Left kidney (tissue), 2 donors: ENCODE measurements around the gene LSM2. TPM values are rescaled to one million over a fixed set of nuclear protein-coding genes. Genes with fewer than 3 reads are reported as not detected.
"Not testable (repeated sequence)": the region's sequence is repeated elsewhere in the genome, so short reads cannot be mapped to it uniquely, and the experiment has no call there.

ENCODE experiments used
- DNase-seq: peaks from one replicate; pipeline ENCODE4 v3.0.0-alpha.2; 2013
- polyA plus RNA-seq: library from polyadenylated mRNA; unstranded; fragments of 120-200 nt; gene quantifications from one replicate; pipeline ENCODE4 v1.2.1, GENCODE V29; 2013; ENCODE audit not compliant: insufficient read length

The LSM2 gene
- polyA plus RNA-seq, 1 donor: 71.7 TPM

GRCh38 chr6:31829633-31830283, 23.0 kb upstream of the LSM2 start:
- DNase-seq: peak; percentile 82

GRCh38 chr6:31827286-31828079, 20.7 kb upstream of the LSM2 start, which contains the start of gene HSPA1B:
TSS of gene HSPA1B (plus strand) at chr6:31827738. CDS start at chr6:31827951, 213 bp downstream.
- peak; percentile 99 for DNase-seq

- no peak for DNase-seq
These were observed 20.1 kb upstream of the LSM2 start for GRCh38 chr6:31826793-31827285.

- no peak for DNase-seq
These were observed 18.8 kb upstream of the LSM2 start for GRCh38 chr6:31825553-31825952.

GRCh38 chr6:31823592-31824196, 16.9 kb upstream of the LSM2 start:
- DNase-seq: not testable (repeated sequence)

- peak; percentile 80 for DNase-seq
These were observed 15.5 kb upstream of the LSM2 start for GRCh38 chr6:31822036-31822821.

GRCh38 chr6:31821301-31822035, 14.7 kb upstream of the LSM2 start:
- no peak for DNase-seq

- not testable (repeated sequence) for DNase-seq
These were observed 13.6 kb upstream of the LSM2 start for GRCh38 chr6:31820399-31820798.

GRCh38 chr6:31819871-31820299, 13.1 kb upstream of the LSM2 start:
- no peak for DNase-seq

- not testable (repeated sequence) for DNase-seq
These were observed 11.3 kb upstream of the LSM2 start for GRCh38 chr6:31817929-31818511.

GRCh38 chr6:31817133-31817928, 10.6 kb upstream of the LSM2 start:
- not testable (repeated sequence) for DNase-seq

GRCh38 chr6:31815025-31815838, 8.5 kb upstream of the LSM2 start, which contains the start of the genes HSPA1A and HSPA1L:
TSS of gene HSPA1A (plus strand) at chr6:31815543. CDS start at chr6:31815757, 214 bp downstream.
TSS of gene HSPA1L (minus strand) at chr6:31815283. CDS start at chr6:31811972, 3,311 bp downstream.
- peak; percentile 97 for DNase-seq

- peak; percentile 96 for DNase-seq
These were observed 7.9 kb upstream of the LSM2 start for GRCh38 chr6:31814677-31815024.

- DNase-seq: no peak
These were observed 6.7 kb upstream of the LSM2 start for GRCh38 chr6:31813465-31813849.

- DNase-seq: no peak
These were observed 4.9 kb upstream of the LSM2 start for GRCh38 chr6:31811645-31812044.

GRCh38 chr6:31808599-31808998, 1.8 kb upstream of the LSM2 start:
- DNase-seq: not testable (repeated sequence)

GRCh38 chr6:31805939-31806469, 762 bp downstream of the LSM2 start:
- no peak for DNase-seq
